ENCODE data around the gene SHANK2. TPM values are rescaled to one million over a fixed set of nuclear protein-coding genes. Genes with fewer than 3 reads are reported as not detected.

Gene SHANK2
- total and polyA plus RNA-seq, 10 of the 15 experiments (the other 5 are each of a cell fraction or from before 2014, with no cell fraction given) = 0.01 to 0.31 (median 0.10) TPM; not detected in 5

DNA sequence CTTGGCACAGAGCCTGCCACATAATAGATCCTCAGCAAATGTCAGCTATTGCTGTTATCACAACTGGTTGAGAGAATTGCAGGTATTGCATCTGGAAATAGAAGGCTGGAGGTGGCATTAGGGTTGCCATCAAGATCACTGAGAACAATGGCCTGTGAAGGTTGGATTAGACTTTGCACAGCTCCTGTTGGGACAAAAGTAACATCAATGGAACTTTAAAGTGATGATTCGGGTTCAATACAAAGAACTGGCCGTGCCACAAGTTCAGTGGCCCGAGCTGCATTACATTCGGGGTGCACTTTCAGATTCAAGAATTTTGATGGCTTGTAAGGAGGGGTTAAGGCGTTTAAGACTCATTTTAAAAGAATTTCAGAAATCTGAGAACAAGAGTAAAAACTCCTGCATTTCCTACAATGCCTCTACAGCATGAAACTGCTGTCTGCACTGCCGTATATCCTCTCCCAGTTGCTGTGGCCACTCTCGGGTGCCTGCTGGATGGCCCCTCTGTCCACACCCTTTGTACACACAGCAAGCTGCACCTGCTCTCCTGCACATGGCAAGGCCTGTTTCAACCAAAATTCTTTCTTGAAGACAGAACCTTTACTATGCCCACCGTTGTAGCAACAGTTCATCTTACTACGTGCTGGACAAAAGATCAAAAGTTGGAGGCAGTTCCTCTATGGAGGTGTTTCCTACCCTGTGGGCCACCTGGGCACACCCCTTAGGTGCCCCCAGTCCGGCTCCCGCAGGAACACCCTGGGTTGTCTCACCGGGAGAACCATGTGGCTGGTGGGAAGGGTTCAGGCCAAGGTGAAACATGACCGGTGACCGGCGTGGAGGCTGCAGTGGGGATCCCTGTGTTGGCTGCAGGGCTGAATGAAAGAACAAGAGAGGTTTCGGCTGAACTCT, 17.5 kb upstream of the SHANK2 start:
- no peak for ATAC-seq
- no TSS peak for BruUV-seq (replicated peaks)
- TF ChIP-seq, protein P1, sequence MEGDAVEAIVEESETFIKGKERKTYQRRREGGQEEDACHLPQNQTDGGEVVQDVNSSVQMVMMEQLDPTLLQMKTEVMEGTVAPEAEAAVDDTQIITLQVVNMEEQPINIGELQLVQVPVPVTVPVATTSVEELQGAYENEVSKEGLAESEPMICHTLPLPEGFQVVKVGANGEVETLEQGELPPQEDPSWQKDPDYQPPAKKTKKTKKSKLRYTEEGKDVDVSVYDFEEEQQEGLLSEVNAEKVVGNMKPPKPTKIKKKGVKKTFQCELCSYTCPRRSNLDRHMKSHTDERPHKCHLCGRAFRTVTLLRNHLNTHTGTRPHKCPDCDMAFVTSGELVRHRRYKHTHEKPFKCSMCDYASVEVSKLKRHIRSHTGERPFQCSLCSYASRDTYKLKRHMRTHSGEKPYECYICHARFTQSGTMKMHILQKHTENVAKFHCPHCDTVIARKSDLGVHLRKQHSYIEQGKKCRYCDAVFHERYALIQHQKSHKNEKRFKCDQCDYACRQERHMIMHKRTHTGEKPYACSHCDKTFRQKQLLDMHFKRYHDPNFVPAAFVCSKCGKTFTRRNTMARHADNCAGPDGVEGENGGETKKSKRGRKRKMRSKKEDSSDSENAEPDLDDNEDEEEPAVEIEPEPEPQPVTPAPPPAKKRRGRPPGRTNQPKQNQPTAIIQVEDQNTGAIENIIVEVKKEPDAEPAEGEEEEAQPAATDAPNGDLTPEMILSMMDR (IDR thresholded peaks at IDR 0.05 in 2 of 3, conservative IDR thresholded peaks at IDR 0.05 in 1 of 3; ENCODE audit: control insufficient read depth in 2 of 3, extremely low read depth in 1 of 3, insufficient read depth in 1 of 3, low read depth in 3 of 3, low read length in 3 of 3) = no peak
- TF ChIP-seq, protein P2, sequence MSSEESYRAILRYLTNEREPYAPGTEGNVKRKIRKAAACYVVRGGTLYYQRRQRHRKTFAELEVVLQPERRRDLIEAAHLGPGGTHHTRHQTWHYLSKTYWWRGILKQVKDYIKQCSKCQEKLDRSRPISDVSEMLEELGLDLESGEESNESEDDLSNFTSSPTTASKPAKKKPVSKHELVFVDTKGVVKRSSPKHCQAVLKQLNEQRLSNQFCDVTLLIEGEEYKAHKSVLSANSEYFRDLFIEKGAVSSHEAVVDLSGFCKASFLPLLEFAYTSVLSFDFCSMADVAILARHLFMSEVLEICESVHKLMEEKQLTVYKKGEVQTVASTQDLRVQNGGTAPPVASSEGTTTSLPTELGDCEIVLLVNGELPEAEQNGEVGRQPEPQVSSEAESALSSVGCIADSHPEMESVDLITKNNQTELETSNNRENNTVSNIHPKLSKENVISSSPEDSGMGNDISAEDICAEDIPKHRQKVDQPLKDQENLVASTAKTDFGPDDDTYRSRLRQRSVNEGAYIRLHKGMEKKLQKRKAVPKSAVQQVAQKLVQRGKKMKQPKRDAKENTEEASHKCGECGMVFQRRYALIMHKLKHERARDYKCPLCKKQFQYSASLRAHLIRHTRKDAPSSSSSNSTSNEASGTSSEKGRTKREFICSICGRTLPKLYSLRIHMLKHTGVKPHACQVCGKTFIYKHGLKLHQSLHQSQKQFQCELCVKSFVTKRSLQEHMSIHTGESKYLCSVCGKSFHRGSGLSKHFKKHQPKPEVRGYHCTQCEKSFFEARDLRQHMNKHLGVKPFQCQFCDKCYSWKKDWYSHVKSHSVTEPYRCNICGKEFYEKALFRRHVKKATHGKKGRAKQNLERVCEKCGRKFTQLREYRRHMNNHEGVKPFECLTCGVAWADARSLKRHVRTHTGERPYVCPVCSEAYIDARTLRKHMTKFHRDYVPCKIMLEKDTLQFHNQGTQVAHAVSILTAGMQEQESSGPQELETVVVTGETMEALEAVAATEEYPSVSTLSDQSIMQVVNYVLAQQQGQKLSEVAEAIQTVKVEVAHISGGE (CRISPR knock-in tag; IDR thresholded peaks at IDR 0.05) = no peak
- TF ChIP-seq PAX5 (IDR thresholded peaks at IDR 0.05; ENCODE audit: borderline replicate concordance, low read depth, low read length) (no peak), STAT3 (IDR thresholded peaks at IDR 0.05; ENCODE audit: low read depth, low read length) (no peak), CHD4 (IDR thresholded peaks at IDR 0.05) (no peak), ZNF622 (IDR thresholded peaks at IDR 0.05) (no peak), YBX1 (IDR thresholded peaks at IDR 0.05) (no peak), MEF2B (IDR thresholded peaks at IDR 0.05; ENCODE audit: partially characterized antibody, poor library complexity, severe bottlenecking) (no peak), IRF4 (IDR thresholded peaks at IDR 0.05; ENCODE audit: low read depth, low read length) (no peak), CBFB (IDR thresholded peaks at IDR 0.05; ENCODE audit: low read depth) (no peak)
- TF ChIP-seq, protein P3, sequence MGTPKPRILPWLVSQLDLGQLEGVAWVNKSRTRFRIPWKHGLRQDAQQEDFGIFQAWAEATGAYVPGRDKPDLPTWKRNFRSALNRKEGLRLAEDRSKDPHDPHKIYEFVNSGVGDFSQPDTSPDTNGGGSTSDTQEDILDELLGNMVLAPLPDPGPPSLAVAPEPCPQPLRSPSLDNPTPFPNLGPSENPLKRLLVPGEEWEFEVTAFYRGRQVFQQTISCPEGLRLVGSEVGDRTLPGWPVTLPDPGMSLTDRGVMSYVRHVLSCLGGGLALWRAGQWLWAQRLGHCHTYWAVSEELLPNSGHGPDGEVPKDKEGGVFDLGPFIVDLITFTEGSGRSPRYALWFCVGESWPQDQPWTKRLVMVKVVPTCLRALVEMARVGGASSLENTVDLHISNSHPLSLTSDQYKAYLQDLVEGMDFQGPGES (IDR thresholded peaks at IDR 0.05) = no peak
- TF ChIP-seq, protein P4, sequence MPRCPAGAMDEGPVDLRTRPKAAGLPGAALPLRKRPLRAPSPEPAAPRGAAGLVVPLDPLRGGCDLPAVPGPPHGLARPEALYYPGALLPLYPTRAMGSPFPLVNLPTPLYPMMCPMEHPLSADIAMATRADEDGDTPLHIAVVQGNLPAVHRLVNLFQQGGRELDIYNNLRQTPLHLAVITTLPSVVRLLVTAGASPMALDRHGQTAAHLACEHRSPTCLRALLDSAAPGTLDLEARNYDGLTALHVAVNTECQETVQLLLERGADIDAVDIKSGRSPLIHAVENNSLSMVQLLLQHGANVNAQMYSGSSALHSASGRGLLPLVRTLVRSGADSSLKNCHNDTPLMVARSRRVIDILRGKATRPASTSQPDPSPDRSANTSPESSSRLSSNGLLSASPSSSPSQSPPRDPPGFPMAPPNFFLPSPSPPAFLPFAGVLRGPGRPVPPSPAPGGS (IDR thresholded peaks at IDR 0.05; ENCODE audit: borderline replicate concordance, insufficient read depth, low read depth, low read length, poor library complexity, severe bottlenecking) = no peak
- TF ChIP-seq, protein P5, sequence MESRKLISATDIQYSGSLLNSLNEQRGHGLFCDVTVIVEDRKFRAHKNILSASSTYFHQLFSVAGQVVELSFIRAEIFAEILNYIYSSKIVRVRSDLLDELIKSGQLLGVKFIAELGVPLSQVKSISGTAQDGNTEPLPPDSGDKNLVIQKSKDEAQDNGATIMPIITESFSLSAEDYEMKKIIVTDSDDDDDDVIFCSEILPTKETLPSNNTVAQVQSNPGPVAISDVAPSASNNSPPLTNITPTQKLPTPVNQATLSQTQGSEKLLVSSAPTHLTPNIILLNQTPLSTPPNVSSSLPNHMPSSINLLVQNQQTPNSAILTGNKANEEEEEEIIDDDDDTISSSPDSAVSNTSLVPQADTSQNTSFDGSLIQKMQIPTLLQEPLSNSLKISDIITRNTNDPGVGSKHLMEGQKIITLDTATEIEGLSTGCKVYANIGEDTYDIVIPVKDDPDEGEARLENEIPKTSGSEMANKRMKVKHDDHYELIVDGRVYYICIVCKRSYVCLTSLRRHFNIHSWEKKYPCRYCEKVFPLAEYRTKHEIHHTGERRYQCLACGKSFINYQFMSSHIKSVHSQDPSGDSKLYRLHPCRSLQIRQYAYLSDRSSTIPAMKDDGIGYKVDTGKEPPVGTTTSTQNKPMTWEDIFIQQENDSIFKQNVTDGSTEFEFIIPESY (IDR thresholded peaks at IDR 0.05) = no peak

More for the DNA sequence above, 17.5 kb upstream of the SHANK2 start:
- Histone ChIP-seq H3K79me2 (ENCODE audit: control insufficient read depth, insufficient read depth, low read length) (no peaks in the 10 kb centered on the region), H3K9me3 (replicated peaks; ENCODE audit: control insufficient read depth, insufficient read depth, low read length) (peaks cover 3% of the 10 kb centered on the region; the same call in 1 of the 3 replicates), H3K27ac (ENCODE audit: control insufficient read depth, insufficient read depth) (no peak overlapping the region), H3K27me3 (replicated peaks in 1 of 2; ENCODE audit: control insufficient read depth in 2 of 2, insufficient read depth in 2 of 2, low read length in 1 of 2) (peaks cover 0 to 1% of the 10 kb centered on the region in 2 experiments; a peak in 1 of 4 replicates), H4K20me1 (ENCODE audit: control insufficient read depth, insufficient read depth) (no peaks in the 10 kb centered on the region), H3K36me3 (ENCODE audit: control insufficient read depth in 2 of 2, insufficient read depth in 2 of 2, low read length in 1 of 2) (no peaks in the 10 kb centered on the region), H2AFZ (ENCODE audit: control insufficient read depth, low read depth, low read length) (no peak overlapping the region), H3K4me1 (ENCODE audit: control insufficient read depth, insufficient read depth, low read length) (no peaks in the 10 kb centered on the region), H3K4me3 (no peak overlapping the region), H3K9ac (ENCODE audit: control insufficient read depth, insufficient read depth, low read length) (no peak overlapping the region), H3K4me2 (ENCODE audit: control insufficient read depth, insufficient read depth) (no peak overlapping the region)
- ChIA-PET RAD21 (ENCODE audit: unreplicated experiment) (no interaction called here), CTCF (no interaction called here), SMC1A (ENCODE audit: uncharacterized antibody, unreplicated experiment) (no interaction called here), POLR2A (no interaction called here)
- in situ Hi-C loops (cut with MboI) (no loop called here), intact Hi-C loops (cut with micrococcal nuclease; ENCODE audit: unreplicated experiment) (no loop called here)
- DNase-seq (ENCODE audit: low read depth, low spot score) = no peak
- FAIRE-seq = no peak
- WGBS (ENCODE audit: insufficient coverage, insufficient replicate concordance, low lambda C conversion rate, missing lambda C conversion rate) = 44% methylated on average over 16 of the region's 16 CpGs

Measured in GM12878 (cell line).